Transverse colon (tissue), 4 donors: Measurements from ENCODE around the gene DENND6B. TPM values are rescaled to one million over a fixed set of nuclear protein-coding genes. Genes with fewer than 3 reads are reported as not detected.

Experiments used
- DNase-seq: peaks from one replicate; pipeline ENCODE4 v3.0.0-alpha.2; 2019
- H3K27ac ChIP-seq, 4 donors: fragments of 200-600 bp; sonication (generic); 2 replicates each; pipeline ENCODE4 v1.5.1; 2016 to 2018; ENCODE audit warnings: inconsistent platforms in 4 of 4
- H3K27me3 ChIP-seq: fragments of 200-600 bp; sonication (generic); 2 replicates; pipeline ENCODE4 v1.5.1; 2017; ENCODE audit warnings: inconsistent platforms
- H3K36me3 ChIP-seq, 4 donors: fragments of 200-600 bp; sonication (generic); 2 replicates each; pipeline ENCODE4 v1.5.1; 2017 to 2019; ENCODE audit warnings: inconsistent platforms in 4 of 4
- H3K4me1 ChIP-seq, 4 donors: fragments of 200-600 bp; sonication (generic); 2 replicates each; pipeline ENCODE4 v1.5.1; 2017 to 2020; ENCODE audit warnings: inconsistent platforms in 4 of 4
- H3K4me3 ChIP-seq, 4 donors: fragments of 200-600 bp; sonication (generic); 1 replicate in 1 of 4; 2 replicates in 3 of 4; pipeline versions ENCODE4 v1.5.1 to v1.6.1; 2017 to 2019; ENCODE audit warnings: inconsistent platforms in 4 of 4
- H3K9me3 ChIP-seq, 2 donors: fragments of 200-600 bp; sonication (generic); 2 replicates each; pipeline ENCODE4 v1.5.1; 2017 to 2019; ENCODE audit warnings: inconsistent platforms in 2 of 2
- EP300 ChIP-seq: sonication (generic); formaldehyde crosslinking; IDR thresholded peaks from one replicate; pipeline ENCODE4 v1.6.1; 2017; ENCODE audit warnings: antibody characterized with exemption, low read depth
- POLR2A ChIP-seq: fragments of 450-650 bp; IDR thresholded peaks from one replicate; pipeline ENCODE4 v1.6.1; 2016; ENCODE audit warnings: antibody characterized with exemption, mild to moderate bottlenecking, moderate library complexity
- POLR2AphosphoS5 ChIP-seq, 3 donors: sonication (generic); formaldehyde crosslinking; IDR thresholded peaks; one replicate each; pipeline ENCODE4 v1.6.1; 2016; ENCODE audit warnings: antibody characterized with exemption in 3 of 3
- WGBS, 2 donors: methylation state at CpG; one replicate each; pipeline ENCODE4 v1.1.5; 2018; ENCODE audit warnings: low coverage in 1 of 2; 5-methylcytosine and 5-hydroxymethylcytosine counted together
- in situ Hi-C, 4 donors: fragments of 200-750 bp; cut with MboI; loops; one replicate each; pipeline versions ENCODE4 v1.15.0 to v1.15.1; 2017; ENCODE audit warnings: low sequenced_read_pairs in 3 of 4, low pct_ligation_motif_present in 1 of 4, low pct_unique_long_range_greater_than_20kb in 1 of 4
- intact Hi-C: fragments of 100-400 bp; cut with DNase I; formaldehyde crosslinking; loops from one replicate; pipeline ENCODE4 v1.15.1; 2023; ENCODE audit warnings: low total_unique reads
- total RNA-seq, 4 donors: library from RNA; depleted of rRNA; stranded (reverse); fragments of >200 nt; gene quantifications; one replicate each; pipeline ENCODE4 v1.1.0, GENCODE V29; 2016
- TF ChIP-seq, protein P1 (sequence below), 5 experiments: fragments of 200-600 bp in 3 of 5; fragments of 450-650 bp in 2 of 5; sonication (generic) in 3 of 5; IDR thresholded peaks; 1 replicate in 2 of 5; 2 replicates in 3 of 5; pipeline ENCODE4 v1.5.1; 2016 to 2017; ENCODE audit warnings: antibody characterized with exemption in 5 of 5, inconsistent platforms in 3 of 5, mild to moderate bottlenecking in 2 of 5, moderate library complexity in 1 of 5

Gene DENND6B
- total RNA-seq, 4 donors from 2014 or later, result 3.2 to 22.7 (median 8.3) TPM

DNA sequence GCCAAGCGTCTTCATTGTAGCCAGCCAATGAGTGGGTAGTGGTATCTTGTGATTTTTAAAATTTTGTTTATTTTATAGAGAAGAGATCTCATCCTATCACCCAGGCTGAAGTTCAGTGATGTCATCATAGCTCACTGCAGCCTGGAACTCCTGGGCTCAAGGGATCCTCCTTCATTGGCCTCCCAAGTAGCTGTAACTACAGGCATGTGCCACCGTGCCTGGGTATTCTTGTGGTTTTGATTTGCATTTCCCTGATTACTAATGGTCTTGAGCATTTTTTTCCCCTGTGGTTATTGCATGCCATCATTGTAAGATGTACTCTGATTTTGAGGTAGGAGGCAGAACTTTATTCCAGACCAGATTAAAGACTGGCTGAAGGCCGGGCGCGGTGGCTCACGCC is 2.4 kb upstream of the DENND6B start:
- 90 to 100% methylated on average over 1 to 6 of the region's 6 CpGs for WGBS, 2 donors
- Histone ChIP-seq H3K4me3 (no peak overlapping the region), H3K27ac (no peak overlapping the region), H3K36me3 (no peaks in the 10 kb centered on the region), H3K4me1 (peaks cover 11 to 24% (median 13%) of the 10 kb centered on the region in 4 donors), H3K27me3 (no peaks in the 10 kb centered on the region), H3K9me3 (no peaks in the 10 kb centered on the region)
- in situ Hi-C loops (loop anchor here in 3 of 4 donors (5.0 to 10.0 kb wide), 2 partner anchors 52 to 74 kb away; partner anchors contain the start of gene HDAC10 (in 2 of the 3)), intact Hi-C loops (loop anchor here (5.0 kb wide), 1 partner anchor 52 kb away; no protein-coding TSS in a partner anchor)
- DNase-seq, result no peak
- TF ChIP-seq, protein P1, sequence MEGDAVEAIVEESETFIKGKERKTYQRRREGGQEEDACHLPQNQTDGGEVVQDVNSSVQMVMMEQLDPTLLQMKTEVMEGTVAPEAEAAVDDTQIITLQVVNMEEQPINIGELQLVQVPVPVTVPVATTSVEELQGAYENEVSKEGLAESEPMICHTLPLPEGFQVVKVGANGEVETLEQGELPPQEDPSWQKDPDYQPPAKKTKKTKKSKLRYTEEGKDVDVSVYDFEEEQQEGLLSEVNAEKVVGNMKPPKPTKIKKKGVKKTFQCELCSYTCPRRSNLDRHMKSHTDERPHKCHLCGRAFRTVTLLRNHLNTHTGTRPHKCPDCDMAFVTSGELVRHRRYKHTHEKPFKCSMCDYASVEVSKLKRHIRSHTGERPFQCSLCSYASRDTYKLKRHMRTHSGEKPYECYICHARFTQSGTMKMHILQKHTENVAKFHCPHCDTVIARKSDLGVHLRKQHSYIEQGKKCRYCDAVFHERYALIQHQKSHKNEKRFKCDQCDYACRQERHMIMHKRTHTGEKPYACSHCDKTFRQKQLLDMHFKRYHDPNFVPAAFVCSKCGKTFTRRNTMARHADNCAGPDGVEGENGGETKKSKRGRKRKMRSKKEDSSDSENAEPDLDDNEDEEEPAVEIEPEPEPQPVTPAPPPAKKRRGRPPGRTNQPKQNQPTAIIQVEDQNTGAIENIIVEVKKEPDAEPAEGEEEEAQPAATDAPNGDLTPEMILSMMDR (IDR thresholded peaks at IDR 0.05), result no peak
- TF ChIP-seq EP300, result no peak
- TF ChIP-seq POLR2AphosphoS5 (IDR thresholded peaks at IDR 0.05), result no peak
- no peak for TF ChIP-seq POLR2A

DNA sequence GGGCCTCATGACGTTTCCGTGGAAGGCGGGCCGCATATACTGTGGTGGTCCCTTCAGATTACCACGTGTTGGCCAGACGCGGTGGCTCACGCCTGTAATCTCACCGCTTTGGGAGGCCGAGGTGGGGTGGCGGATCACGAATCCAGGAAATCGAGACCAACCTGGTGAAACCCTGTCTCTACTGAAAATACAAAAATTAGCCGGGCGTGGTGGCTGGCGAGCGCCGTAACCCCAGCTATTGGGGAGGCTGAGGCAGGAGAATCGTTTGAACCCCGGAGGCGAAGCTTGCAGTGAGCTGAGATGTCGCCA is 853 bp upstream of the DENND6B start:
- Histone ChIP-seq H3K9me3 (no peaks in the 10 kb centered on the region), H3K4me1 (peaks cover 11 to 24% (median 13%) of the 10 kb centered on the region in 4 donors), H3K27ac (peak overlapping the region; percentile 93 to 94 (median 94)), H3K4me3 (peak overlapping the region; percentile 50 to 82 (median 72)), H3K27me3 (no peaks in the 10 kb centered on the region), H3K36me3 (no peaks in the 10 kb centered on the region)
- 93% methylated on average over 10 to 13 of the region's 22 CpGs for WGBS, 2 donors
- intact Hi-C loops (loop anchor here (5.0 kb wide), 1 partner anchor 50 kb away; no protein-coding TSS in a partner anchor), in situ Hi-C loops (loop anchor here in 3 of 4 donors (5.0 to 10.0 kb wide), 2 partner anchors 50 to 73 kb away; partner anchors contain the start of gene HDAC10 (in 2 of the 3))
- no peak for DNase-seq
- TF ChIP-seq POLR2AphosphoS5 (IDR thresholded peaks at IDR 0.05) (no peak), POLR2A (no peak), EP300 (no peak)
- TF ChIP-seq, protein P1 (IDR thresholded peaks at IDR 0.05), result no peak

DNA sequence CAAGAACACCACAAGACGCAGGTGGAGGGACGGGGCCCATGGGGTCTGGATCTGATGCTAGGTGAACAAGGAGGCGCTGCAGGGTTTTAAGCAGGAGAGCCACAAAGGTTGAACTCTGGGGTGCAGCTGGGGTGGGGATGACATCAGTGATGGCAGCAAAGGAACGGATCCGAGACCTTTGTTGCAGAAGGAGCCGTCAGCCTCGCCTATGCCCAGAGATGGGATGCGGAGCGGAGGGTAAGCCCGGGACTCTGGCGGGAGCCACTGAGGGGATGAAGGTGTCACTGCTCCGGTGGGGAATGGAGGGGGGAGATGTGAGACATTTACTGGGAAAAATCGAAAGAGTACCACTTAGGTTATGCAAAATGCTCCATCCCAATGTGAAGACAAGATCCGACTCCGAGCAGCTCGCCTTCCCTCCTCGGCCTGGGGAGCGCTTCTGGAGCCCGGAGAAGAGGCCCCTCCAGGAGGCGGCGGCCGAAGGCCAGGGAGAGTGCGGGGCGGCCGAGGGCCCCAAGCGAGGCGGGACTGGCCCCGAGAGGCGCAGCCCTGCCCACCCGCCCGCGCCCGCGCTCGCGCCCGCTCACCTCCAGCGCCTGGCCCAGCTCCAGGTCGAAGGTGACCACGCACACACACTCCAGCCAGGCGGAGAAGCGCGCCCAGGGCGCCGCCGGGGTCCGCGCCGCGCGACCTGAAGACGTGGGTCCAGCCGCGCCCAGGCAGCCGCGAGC is 422 bp downstream of the DENND6B start:
- Histone ChIP-seq H3K4me1 (peaks cover 11 to 23% (median 13%) of the 10 kb centered on the region in 4 donors), H3K9me3 (no peaks in the 10 kb centered on the region), H3K36me3 (no peaks in the 10 kb centered on the region), H3K27ac (peak overlapping the region; percentile 62 to 94 (median 81)), H3K4me3 (peak overlapping the region; percentile 50 to 82 (median 76)), H3K27me3 (no peaks in the 10 kb centered on the region)
- no peak for DNase-seq
- 25% methylated on average over 4 to 36 of the region's 56 CpGs for WGBS, 2 donors
- TF ChIP-seq, protein P1 (IDR thresholded peaks at IDR 0.05), result no peak
- TF ChIP-seq POLR2AphosphoS5 (IDR thresholded peaks at IDR 0.05) (no peak), POLR2A (no peak)
- intact Hi-C loops (loop anchor here (5.0 kb wide), 1 partner anchor 49 kb away; no protein-coding TSS in a partner anchor), in situ Hi-C loops (loop anchor here in 3 of 4 donors (5.0 to 10.0 kb wide), 2 partner anchors 49 to 72 kb away; partner anchors contain the start of gene HDAC10 (in 2 of the 3))

DNA sequence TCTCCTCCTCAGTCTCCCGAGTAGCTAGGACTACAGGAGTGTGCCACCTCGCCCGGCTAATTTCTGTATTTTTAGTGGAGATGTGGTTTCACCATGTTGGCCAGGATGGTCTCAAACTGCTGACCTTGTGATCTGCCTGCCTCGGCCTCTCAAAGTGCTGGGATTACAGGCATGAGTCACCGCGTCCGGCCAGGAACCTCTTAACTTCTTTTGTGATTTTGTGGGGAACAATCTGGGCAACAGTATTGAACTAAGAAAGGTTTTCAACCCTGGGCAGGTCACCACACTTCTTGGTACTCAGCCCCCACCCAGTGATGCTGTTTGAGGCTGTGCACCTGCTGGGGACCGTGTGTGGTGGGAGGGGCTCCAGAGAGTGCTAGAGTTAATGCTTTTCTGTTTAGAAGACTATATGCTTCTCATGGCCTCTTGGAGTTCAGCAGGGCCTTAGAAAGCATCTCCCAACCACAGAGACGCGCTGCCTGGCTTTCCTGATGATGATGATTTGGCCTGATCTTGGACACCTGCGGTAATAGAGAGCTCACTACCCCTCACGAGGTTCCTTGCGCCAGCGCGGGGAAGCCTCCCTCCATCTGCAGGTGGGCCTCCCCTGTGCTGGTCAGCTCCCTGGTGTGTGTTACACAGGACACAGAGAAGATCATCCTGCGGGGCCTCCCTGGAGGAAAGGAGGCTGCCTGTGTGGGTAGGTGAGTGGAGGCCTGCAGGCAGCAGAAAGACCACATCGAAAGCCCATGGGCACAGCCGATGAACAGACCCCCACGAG is 1.2 kb downstream of the DENND6B start:
- peaks cover 11 to 16% (median 12%) of the 10 kb centered on the region in 4 donors for H3K4me1 ChIP-seq
- H3K27ac ChIP-seq, result no peak overlapping the region
- H3K4me3 ChIP-seq, result peak overlapping the region in 1 of 4 donors; percentile 71
- in situ Hi-C loops (loop anchor here in 3 of 4 donors (5.0 to 10.0 kb wide), 2 partner anchors 48 to 71 kb away; partner anchors contain the start of gene HDAC10 (in 2 of the 3)), intact Hi-C loops (loop anchor here (5.0 kb wide), 1 partner anchor 48 kb away; no protein-coding TSS in a partner anchor)
- H3K27me3 ChIP-seq, result no peaks in the 10 kb centered on the region
- H3K9me3 ChIP-seq, result no peaks in the 10 kb centered on the region
- no peak for DNase-seq
- no peaks in the 10 kb centered on the region for H3K36me3 ChIP-seq
- 84% methylated on average over 19 of the region's 19 CpGs; no CpG with 5 or more reads in 1 of the 2 donors for WGBS, 2 donors
- TF ChIP-seq, protein P1 (IDR thresholded peaks at IDR 0.05), result no peak
- TF ChIP-seq POLR2A (no peak), EP300 (no peak), POLR2AphosphoS5 (IDR thresholded peaks at IDR 0.05) (no peak)
